RWPE2 (cell line): Measurements from ENCODE around the gene DBH.

ENCODE experiments used
- ATAC-seq: fragments of 200-7000 bp; cut with Tn5 transposase; 3 replicates; pipeline ENCODE4 v1.9.1; 2021; ENCODE audit warnings: low read depth
- DNase-seq: peaks from one replicate; pipeline ENCODE4 v3.0.0-alpha.2; 2020; ENCODE audit warnings: low spot score
- H3K27ac ChIP-seq: fragments of 450-650 bp; 2 replicates; pipeline ENCODE4 v1.5.1; 2017; ENCODE audit warnings: mild to moderate bottlenecking; ENCODE audit not compliant: poor library complexity, severe bottlenecking
- H3K27me3 ChIP-seq: fragments of 250-450 bp; sonication (Bioruptor Pico); 2 replicates; pipeline ENCODE4 v1.5.1; 2021; ENCODE audit warnings: mild to moderate bottlenecking, moderate library complexity; ENCODE audit not compliant: insufficient read depth, poor library complexity, severe bottlenecking
- H3K36me3 ChIP-seq: fragments of 250-450 bp; sonication (Bioruptor Pico); 2 replicates; pipeline ENCODE4 v1.5.1; 2020; ENCODE audit warnings: low read depth, mild to moderate bottlenecking, moderate library complexity
- H3K4me1 ChIP-seq: fragments of 250-450 bp; sonication (Bioruptor Pico); 2 replicates; pipeline ENCODE4 v1.5.1; 2021; ENCODE audit warnings: mild to moderate bottlenecking, moderate library complexity; ENCODE audit not compliant: insufficient read depth, poor library complexity, severe bottlenecking
- H3K4me3 ChIP-seq: fragments of 250-450 bp; sonication (Bioruptor Pico); 2 replicates; pipeline ENCODE4 v1.5.1; 2021; ENCODE audit warnings: mild to moderate bottlenecking, moderate library complexity; ENCODE audit not compliant: severe bottlenecking
- H3K9me3 ChIP-seq: fragments of 250-450 bp; sonication (Bioruptor Pico); 2 replicates; pipeline ENCODE4 v1.5.1; 2021; ENCODE audit warnings: mild to moderate bottlenecking, moderate library complexity; ENCODE audit not compliant: severe bottlenecking
- TF ChIP-seq, protein P1 (sequence below): fragments of 450-650 bp; IDR thresholded peaks from one replicate; pipeline ENCODE4 v1.5.1; 2017; ENCODE audit warnings: mild to moderate bottlenecking, moderate library complexity; ENCODE audit not compliant: poor library complexity, severe bottlenecking

Gene DBH

DNA sequence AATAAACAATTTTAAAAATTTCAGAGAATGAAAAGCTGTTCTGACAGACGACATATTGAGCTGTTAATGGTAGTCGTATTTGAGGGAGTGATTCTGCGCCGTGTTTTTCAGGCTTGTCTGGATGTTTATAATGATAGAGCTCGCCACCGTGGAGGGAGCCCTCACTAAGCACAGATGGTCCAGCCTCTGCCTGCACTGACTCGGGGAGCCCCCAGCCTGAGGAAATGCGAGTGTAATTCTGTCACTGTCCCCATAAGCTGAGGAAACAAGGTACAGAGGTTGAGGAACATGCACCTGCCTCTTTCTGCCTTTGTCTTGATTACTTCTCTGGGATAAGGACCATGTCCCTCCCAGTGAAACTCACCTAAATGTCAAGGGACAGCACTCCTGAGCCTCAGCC, 7.4 kb upstream of the DBH start:
- Histone ChIP-seq H3K4me3 (no peak overlapping the region), H3K36me3 (no peaks in the 10 kb centered on the region), H3K27ac (no peak overlapping the region), H3K4me1 (no peaks in the 10 kb centered on the region), H3K27me3 (peaks cover 5% of the 10 kb centered on the region), H3K9me3 (no peaks in the 10 kb centered on the region)
- TF ChIP-seq, protein P1, sequence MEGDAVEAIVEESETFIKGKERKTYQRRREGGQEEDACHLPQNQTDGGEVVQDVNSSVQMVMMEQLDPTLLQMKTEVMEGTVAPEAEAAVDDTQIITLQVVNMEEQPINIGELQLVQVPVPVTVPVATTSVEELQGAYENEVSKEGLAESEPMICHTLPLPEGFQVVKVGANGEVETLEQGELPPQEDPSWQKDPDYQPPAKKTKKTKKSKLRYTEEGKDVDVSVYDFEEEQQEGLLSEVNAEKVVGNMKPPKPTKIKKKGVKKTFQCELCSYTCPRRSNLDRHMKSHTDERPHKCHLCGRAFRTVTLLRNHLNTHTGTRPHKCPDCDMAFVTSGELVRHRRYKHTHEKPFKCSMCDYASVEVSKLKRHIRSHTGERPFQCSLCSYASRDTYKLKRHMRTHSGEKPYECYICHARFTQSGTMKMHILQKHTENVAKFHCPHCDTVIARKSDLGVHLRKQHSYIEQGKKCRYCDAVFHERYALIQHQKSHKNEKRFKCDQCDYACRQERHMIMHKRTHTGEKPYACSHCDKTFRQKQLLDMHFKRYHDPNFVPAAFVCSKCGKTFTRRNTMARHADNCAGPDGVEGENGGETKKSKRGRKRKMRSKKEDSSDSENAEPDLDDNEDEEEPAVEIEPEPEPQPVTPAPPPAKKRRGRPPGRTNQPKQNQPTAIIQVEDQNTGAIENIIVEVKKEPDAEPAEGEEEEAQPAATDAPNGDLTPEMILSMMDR, result no peak
- DNase-seq, result no peak
- no peak for ATAC-seq

DNA sequence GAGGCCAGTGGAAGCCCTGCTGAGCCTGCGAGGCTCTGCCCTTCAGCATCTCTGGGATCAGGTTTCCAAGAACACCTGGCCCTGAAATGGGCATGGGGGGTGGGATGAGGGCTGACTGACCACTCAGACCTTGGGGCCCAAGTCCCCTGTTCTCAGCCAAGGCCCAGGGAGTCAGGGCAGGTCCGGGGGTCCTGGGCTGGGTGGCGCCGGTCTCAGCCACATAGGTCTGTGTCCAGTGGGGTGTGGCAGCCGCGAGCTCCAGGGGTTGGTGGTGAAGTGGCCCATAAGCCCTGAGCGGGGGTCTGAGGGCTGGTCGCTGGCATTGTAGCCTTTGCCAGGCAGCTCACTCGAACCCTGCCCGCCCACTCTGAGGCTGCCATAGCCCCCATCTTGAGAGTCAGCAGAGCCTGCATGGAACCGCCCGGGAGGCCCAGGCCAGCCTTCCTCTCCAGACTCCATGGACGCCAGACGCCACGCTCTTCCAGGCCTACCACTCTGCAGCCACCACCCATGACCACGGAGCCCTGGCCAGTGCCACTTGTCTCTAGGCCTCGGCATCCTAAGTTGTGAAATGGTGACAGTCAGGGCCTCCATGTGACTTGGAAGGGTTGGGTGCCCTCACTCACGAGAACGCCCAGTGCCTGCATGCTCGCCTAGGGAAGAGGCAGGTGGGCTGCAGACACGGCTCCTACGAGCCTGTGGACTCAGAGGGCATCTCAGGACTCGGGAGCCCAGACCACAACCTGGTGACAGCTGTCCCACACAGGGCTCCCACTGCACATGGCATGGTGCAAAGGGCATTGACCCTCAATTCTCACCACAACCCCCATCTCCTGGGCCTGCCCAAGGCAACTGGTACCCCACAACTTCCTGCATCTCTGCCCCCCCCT, 6.7 kb upstream of the DBH start:
- H3K9me3 ChIP-seq, result no peaks in the 10 kb centered on the region
- no peak overlapping the region for H3K27ac ChIP-seq
- no peaks in the 10 kb centered on the region for H3K36me3 ChIP-seq
- TF ChIP-seq, protein P1, result no peak
- no peaks in the 10 kb centered on the region for H3K4me1 ChIP-seq
- DNase-seq, result no peak
- ATAC-seq, result no peak
- H3K27me3 ChIP-seq, result peaks cover 7% of the 10 kb centered on the region
- no peak overlapping the region for H3K4me3 ChIP-seq

DNA sequence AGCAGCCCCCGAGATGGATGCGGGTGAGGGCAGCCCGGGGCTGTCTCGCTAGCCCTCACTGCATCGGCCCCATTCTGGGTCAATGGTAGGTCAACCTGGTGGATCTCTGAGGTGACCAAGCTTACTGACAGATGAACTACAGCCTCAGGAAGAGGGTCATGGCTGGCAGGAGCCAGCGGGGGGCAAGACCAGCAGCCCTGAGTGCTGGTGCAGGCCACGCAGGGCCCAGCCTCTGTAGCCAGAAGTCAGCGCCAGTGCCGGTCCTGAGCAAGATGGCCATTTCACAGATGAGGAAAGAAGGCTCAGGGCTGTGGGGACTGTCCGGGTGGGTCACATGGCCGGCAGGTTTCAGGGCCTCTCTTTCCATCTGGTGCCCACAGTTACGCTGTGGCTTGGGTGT, 5.1 kb upstream of the DBH start:
- H3K4me3 ChIP-seq, result no peak overlapping the region
- no peaks in the 10 kb centered on the region for H3K36me3 ChIP-seq
- H3K4me1 ChIP-seq, result no peaks in the 10 kb centered on the region
- H3K27me3 ChIP-seq, result peaks cover 7% of the 10 kb centered on the region
- H3K27ac ChIP-seq, result no peak overlapping the region
- TF ChIP-seq, protein P1, result no peak
- no peaks in the 10 kb centered on the region for H3K9me3 ChIP-seq
- no peak for ATAC-seq
- no peak for DNase-seq

DNA sequence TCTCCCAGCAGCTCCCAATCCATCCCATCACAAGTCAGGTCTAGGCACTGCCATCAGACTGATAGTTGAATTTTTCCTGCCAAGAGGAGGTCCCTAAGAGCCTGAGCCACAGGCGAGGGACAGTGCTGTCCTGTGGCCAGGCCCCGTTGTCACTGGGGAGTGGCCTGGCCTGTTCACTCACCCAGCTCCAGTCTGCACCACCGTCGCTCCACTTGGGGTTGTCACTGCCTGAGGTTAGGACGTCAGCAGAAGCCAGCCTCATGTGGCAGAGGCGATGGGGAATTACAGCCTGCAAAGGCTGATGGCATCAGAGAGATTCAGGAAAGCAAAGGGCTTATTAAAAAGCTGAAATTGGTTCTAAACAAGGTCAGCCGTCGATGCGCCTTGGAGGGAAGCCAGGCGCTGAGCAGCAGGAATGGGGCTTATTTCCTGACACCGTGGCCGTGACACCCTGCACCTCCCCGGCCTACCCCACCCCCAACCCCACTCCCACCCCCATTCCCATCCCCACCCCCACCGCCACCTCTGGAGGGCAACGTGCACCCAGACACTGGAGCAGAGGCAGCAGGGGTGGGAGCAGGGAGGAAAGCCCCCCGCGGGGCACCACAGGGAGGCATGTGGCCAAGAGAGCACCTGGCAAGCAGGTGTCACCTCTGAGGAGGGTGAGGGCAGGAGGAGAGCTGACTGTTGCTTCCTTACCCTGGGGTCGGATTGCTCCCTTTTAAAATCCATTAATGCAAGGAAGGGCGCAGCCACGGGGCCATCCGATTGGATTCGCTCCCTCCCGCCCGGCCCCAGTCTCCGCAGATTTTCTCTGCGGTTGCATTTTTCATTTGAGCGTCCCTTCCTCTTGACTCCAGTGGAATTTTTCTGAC, 3.1 kb upstream of the DBH start:
- DNase-seq (no peak), ATAC-seq (no peak)
- Histone ChIP-seq H3K4me3 (no peak overlapping the region), H3K36me3 (no peaks in the 10 kb centered on the region), H3K9me3 (no peaks in the 10 kb centered on the region), H3K4me1 (no peaks in the 10 kb centered on the region), H3K27me3 (peaks cover 18% of the 10 kb centered on the region), H3K27ac (no peak overlapping the region)
- TF ChIP-seq, protein P1, result no peak
